SW480 (cell line): ENCODE measurements around the gene RGS10.

Experiments used
- DNase-seq: peaks from one replicate; pipeline ENCODE4 v3.0.0-alpha.2; 2016; ENCODE audit warnings: low spot score

RGS10 gene

DNA sequence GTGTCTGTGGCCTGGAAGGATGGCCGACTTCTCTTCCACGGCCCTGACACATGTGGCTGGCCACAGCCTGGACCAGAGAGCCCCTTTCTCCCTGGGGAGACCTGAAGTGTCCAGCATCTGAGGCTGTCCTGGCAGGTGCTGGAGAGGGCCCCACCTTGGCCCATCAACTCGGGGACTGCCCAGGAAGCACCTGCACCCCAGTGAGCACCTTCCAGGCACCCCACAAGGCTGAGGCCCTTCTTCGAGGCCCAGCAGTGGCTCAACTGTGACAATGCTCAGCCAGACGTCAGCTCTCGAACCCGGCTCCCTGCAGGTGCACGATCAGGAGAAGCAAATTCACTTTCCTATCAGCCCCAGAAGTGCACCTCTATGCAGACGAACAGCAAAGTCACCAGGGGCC, 24.3 kb downstream of the RGS10 start:
- DNase-seq, result no peak

DNA sequence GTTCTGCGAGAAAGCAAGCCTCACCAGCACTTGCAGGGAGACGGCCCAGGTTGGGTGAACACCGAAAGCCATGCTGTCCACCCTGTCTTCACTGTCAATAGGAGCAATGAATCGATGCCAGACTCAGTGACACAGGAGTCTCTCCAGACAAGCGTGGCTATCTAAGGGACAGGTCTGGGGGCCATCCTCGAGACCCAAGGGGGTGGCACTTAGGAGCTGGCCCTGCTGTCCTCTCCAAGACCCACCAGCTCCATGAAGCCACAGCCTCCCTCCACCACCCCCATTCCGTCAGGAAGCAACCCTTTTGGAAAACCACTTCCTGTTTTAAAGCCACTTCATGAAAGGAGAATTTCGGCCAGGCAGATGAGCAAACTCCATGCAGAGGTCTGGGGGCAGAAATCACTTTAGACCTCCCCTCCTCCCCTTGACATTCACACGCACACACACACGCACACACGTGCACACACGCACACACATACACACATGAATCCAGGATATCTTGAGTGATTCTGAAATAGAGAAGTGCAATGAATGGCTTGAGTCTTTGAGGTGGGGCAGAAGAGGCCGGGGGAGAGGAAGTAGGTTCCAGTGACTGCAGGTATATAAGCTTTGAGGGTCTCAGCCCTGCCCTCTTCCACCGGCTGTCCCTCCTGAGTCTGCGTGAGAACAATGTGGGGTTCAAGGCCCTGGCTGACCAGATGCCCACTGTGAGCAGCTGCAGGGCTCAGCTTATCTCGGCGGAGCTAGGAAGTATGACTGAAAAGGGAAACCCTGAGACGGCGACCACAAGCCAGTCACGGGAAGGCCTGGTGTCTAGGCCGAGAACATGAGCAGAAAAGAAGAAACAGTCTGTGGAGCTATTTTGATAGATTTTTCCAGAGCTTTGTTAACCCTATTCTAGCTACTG, 25.0 kb downstream of the RGS10 start:
- DNase-seq, result no peak

DNA sequence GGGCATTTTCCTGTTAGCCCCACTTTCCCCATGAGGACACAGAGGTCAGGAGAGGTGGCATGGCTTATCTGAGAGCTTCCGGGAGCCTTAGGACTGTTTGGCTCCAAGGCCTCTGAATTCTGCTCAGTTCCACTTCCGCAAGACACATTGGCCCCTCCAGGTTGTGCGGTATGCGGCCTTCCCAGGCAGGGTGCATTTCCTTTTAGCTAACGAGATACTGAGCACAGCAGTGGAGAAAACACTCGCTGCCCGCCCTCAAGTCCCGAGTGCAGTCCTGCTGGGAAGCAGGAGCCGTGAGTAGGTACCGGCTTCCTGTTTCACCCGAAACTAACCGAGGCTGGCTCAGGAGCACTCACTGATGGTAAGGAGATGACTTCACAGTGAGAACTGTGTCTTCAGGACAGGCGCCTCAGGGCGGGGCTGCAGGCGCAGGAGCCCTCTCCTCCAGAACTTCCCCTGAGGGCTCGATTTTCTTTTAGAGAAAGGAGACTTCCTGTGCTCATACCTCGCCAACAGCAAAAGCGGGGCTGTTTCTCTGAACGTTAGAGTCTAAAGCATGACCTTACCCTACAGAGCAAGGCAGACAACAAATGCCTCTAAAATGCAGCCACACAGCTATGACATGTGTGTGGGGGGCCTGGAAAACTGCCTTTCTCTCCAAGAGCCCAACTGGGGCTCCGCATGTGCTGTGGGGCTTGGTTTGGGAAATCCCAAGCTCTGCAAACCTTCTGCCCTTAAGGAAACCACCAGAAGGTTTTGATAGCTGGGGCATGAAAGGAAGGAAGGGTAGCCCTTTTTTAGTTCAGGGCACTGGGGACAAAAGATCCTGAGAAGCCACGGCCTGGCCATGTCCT, 25.9 kb downstream of the RGS10 start:
- no peak for DNase-seq

DNA sequence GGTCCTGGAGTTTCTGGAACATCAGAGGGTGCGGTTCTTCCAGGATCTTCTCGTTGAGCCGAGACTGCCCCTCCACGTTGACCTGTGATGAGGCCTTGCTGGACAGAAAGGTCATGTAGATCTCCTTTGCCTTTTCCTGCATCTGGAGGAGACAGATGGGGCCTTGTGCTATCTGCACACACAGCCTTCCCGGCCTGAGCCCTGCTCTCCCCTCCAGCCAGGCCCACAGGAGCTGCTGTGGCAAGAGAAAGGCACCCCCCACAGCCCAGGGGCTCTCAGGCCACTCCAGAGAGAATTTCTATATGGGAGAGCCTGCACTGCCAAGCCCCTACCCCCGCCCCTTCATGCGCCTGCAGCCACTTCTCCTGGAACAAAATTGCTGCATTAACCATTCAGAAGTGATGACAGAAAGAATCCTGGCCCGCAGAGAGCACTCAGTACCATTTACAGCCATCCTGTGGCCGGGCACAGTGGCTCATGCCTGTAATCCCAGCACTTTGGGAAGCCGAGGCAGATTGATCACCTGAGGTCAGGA, 26.9 kb downstream of the RGS10 start:
- no peak for DNase-seq

DNA sequence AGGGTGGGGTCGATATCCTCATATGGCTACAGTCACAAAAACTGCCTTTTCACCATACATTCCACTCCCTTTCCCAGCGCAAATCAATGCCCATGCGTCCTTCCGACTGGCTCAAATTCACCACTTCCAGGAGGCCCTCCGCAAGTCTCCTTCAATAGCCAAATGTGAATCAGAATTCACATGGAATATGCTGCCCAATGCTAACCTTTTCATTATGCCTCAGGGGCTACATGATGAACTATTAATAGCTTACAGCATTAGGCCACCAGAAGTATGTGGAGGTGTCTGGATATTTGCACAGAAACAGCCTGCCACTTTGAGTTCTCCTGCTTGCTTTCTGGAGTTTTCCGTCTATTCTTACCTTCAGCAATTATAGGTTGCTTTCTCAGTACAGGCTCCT, 27.7 kb downstream of the RGS10 start:
- no peak for DNase-seq

DNA sequence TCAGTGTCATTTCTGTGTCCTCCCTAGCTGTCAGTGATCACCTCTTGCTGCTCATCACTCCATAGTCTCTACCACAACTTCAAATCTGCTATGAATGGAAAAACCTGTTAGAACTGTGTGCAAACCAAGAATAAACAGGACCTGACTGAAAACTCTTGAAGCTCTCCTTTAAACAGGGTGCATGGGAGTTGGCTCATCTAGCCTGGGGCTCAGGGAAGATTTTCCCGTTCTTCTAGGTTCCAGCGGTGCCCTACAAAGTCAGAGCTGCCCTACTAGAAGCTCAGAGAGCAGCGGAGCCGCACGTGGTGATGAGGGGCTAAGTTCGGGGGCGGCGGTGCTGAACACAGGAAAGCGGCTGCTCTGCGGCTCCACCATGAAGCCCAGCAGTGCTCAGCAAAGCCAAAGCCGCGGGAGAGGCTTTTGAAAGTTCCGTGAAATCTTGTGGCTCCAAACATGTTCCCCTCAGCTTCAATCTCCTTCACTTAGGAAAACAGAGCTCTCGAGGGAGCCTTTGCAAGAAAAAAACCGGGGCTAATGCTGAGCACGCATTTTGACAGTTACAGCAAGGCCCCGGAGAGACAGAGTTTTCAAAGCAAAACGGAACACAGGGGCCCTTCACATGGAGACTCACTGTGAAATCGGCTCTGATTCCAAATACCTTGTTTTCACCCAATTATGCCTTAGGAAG, 30.5 kb downstream of the RGS10 start:
- no peak for DNase-seq

DNA sequence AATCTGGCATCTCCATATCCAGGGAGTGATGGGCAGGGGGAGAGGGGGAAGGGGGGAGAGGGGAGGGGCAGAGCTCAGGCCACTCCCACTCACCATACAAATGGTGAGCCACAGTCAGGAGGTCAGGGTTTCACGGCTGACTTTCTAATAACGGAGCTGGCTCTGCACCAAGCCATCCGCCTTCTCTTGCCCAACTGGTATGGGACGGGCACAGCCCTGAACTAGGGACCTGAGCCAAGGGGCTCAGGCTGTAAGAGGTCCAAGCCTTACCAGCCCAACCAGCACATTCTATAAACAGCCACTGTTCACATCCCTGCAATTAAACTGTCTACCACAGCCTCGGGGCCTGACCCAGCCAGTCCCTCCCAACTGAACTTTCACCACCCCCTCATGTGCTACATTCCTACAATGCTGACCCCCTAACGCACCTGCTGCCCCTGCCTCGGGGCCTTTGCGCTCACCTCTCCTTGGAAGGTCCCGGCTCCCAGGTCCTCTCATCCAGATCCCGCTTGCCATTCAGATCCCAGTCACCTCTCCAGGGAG, 32.5 kb downstream of the RGS10 start:
- no peak for DNase-seq

DNA sequence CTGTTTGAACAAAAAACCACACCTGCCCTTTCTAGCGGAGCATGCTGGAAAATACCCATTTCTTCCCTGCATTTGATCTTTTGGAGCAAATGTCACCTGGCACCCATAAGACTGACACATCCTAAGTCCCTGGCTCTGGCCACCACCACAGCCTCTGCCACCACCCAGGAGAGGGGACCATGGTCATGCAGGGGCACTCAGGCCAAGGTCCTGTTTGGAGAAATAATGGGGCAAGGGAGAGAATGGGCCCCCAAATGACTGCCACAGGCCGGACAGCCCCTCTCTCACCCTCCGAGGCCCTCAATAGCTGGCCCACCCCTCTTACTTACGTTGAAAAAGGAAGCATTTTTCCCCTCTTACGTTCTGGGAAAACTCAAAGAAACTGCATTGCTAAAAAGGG, 35.4 kb downstream of the RGS10 start:
- no peak for DNase-seq

DNA sequence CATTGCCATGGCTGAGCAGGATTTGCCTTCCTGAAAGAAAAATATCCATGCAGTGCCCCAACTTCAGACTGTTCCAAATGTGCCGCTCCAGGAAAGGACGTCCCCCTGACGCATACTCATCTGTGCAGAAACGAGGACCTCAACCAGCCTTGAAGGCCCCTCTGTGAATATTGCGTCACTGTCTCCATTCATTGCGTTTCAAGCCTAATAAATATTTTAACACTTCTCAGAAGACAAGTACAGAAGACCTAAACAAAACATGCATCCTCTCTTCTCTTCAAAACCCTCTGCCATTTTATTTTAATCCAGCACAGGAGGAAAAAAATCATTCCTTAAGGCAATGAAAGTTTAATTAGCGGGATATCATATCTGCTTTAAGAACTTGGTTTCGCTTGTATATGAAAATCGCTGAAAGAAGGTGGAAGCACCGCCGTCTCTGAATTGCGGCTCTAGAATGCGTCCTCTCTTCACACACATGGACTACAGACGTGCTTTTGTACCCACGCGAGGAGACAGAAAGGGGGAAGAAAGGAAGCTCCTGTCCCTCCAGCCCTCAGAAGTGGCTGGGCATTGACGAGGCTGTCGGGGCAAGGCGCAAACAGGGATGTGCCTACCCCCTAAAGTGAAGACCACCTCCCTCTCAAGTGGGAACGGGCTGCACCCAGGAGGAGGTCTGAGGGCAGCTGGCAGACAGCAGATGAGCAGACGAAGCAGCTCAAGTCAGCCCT, 36.8 kb downstream of the RGS10 start:
- no peak for DNase-seq

DNA sequence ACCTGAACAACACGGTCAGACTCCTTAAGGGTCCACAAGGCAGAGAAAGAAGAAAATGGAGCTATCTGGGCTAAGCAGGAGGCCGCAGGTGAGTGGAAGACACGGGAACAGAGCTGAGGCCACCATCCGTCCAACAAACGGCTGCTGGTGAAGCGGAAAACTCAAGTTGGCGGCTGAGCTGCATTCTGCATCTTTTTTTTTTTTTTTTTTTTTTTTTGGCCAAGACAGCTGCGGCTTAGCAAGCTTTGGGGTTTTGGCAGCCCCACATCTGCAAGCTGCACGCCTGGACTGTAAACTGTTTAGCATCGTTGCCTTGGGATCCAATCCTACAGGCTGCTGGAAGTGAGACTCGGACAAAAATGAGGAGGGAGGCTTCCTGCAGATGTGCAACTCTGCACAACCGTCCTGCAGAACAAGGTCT, 37.4 kb downstream of the RGS10 start:
- DNase-seq, result no peak

DNA sequence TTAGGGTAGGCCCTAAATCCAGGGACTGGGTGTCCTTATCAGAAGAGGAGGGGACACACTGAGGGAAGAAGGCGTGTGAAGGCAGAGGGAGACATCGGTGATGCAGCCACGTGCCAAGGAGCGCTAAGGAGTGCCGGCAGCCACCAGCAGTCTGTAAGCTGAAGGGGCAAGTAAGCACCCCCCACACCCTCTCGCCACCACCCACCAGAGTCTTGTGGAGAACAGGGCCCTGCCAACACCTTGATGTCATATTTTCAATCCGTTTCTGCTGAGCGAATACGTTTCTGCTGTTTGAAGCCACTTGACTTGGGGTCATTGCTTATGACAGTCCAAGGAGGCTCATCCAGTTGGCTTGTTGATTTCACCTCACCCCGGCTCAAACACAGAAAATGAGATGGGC, 37.9 kb downstream of the RGS10 start:
- DNase-seq, result no peak

DNA sequence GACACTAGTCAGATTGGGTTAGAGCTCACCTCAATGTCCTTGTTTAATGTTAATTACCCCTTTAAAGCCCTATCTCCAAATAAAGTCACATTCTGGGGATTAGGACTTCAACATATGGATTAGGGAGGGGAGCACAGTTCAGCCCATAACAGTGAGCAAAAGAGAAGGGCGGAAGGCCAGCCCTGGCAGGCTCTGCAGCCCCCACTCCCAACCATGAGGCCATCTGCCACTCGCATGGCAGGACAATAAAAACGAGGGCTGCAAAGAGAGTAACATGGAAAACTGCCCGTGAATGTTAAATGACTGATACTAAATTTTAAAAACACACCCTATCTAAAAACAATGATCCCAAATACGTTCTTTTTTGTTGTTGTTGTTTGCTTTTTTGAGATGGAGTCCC, 38.7 kb downstream of the RGS10 start:
- no peak for DNase-seq

DNA sequence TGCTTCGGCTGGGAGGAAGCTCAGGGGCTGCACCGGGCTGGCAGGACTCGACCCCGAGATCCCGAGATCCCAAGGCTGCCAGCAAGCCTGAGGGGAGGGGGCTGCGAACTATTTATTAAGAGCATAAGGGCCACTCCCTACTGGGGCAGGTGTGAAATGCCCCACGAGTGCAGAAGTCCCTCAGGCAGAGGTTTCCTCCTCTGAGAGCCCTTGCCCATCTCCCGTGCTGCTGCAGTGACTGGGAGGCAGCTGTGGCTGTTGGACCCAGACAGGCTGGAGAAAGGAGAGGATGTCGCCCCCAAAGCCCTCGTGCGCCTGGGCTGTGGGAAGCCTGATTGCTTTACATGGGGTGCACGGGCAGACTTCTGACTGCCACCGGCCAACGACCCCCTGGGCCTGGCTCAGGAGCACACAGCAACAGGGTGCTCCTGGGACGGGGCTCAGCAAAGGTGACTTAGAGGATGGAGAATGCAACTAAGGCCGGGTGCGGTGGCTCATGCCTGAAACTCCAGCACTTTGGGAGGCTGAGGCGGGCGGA, 39.8 kb downstream of the RGS10 start:
- no peak for DNase-seq

DNA sequence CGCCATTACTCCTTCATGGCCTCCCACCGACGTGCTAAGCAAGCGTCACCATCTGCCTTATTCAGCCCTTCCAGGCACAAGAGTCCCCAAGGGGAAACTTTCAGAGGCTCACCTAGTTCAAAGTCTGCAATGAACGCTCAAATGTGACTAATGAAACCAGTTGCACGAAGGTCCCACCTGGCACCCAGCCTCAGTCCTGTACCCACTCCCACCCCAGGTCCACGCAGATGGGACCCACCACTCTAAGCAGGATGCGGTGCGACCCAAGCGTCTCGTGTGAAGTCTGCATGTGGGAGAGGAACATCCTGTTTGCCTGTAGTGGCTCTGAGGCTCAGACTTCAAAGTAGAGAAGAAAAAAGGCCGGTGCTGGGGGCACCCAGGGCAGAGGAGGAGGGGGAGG, 40.3 kb downstream of the RGS10 start:
- no peak for DNase-seq

DNA sequence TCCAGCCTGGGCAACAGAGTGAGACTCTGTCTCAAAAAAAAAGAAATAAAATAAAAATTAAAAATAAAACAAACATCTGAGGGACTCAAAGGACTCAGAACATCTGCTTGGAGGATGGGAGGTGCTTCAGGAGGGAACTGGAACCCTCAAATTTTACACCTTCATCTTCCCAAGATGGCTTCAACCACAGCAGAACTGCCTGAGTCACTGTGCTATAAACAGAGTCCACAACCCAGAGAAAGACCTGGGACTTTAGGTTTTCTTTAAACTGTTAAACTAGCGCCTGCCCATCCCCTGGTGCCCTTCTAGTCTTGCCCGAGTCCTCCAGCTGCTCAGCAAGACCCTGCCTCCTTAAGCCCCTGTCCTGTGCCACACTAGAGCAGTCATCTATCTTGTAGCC, 40.8 kb downstream of the RGS10 start:
- DNase-seq, result no peak

DNA sequence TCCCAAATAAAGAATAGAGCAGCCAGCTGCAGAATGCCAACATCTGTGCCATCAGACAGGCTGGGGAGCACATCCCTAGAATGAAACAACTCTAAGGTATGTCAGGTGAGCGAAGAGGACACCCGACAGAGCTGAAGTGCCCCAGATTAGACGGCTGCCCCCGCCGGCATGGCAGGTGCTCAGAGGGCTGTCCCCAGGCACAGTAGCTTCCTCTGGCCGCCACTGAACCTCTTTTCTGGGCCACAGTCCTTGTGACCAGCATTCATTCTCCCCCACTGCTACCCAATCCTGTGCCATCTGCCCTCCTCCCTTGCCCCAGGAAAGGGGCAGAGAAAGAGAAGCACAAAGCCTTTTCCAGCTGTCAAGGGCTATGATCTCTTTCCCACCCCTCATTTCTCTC, 41.7 kb downstream of the RGS10 start:
- no peak for DNase-seq

DNA sequence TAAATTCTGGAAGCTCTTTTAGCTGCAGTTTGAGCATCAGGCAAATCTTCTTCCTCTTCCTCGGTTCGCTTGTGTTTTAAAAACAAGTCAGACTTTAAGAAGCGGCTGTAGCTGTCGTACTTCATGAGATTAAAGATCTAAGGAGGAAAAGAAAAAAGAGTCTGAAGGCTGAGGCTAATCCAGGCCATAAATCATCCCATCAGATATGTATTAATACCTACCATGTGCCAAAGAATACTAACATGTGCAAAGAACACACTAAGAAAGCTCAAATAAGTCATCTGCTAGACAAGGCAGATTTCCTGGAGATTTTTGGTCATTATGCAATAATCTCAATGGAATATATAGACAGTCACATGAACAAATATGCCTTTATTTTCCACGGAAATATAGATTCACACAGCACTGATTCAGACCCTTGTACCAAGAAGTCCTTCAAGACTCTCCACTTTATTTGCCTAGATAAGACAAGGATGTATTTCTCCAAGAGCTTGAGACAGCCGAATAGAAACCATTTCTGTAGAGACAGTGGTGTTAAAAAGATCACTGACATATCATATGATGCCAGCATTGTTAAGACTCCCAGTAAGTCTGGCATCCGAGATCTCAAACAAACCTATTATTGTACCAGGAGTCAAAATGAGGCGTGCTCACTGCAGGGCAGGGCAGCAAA, 42.3 kb downstream of the RGS10 start:
- DNase-seq, result no peak

DNA sequence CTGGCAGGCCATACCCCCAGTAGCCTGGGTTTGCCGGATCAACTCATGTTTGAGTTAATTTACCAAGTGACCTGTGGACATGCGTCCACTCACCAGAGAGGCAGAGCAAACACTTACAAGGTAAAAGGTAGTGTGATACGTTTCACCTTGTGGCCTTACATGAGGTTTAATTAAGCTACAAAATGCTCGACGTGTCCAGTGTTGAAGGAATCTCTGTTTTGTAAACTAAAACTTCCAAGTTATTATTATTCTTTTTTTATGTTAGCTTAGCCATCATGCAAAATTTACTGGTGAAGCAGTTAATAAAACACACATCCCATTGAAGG, 42.9 kb downstream of the RGS10 start:
- DNase-seq, result no peak

DNA sequence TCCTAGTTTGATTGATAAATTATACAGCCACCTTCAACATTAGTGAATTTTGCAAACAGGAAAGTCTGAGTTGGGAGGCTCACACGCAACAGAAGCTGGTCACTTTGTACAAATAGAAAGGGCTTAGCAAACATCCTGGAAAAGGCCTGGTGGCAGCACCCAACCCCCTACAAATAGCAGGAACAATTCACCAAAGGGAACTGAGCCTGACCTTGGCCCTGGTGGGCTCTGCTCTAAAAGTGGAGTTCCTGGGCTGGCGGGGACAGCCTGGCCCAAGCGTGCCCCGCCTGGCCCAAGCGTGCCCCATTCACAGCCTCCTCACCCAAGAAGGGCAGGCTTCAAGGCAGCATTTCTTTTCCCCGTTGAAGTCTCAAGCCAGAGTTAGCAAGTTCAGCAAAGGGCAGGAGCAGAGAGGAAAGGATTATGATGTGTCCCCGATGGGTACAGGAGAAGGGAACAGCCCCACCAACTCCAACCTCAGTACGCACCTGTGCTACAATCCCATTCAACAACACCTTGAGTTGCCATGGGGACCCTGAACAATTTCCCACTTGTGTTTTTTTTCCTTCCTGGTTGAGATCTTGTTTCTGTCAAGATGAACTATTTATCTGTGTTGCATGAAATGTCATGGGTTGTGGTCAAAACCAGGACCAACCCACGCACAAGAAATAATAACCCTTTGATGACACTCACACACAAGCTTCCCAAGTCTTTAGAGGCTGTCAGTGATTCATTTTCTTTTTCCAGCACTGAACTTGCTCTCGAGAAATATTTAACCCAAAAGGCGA, 43.4 kb downstream of the RGS10 start:
- peak; percentile 45 for DNase-seq

DNA sequence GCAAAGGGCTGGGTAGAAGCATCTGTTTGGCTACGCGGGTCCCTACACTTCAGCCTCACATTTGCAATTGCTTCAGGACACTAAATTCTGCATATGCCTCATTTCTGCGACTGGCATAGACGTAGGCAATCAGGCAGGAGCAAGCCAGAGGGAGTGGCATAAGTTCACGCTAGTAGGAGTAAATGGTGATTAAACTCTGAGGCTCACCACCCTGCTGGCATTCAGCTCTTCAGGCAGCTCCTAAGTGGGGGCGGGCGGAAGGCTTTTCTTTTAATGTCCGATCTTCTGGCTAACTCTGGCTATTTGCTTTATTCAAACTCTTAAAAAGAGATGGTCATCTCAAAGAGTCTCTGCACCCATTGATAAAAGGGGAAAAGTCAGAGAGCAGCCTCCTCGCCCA, 45.3 kb downstream of the RGS10 start:
- DNase-seq, result no peak
